ENCODE results near the gene IFTAP. TPM values are rescaled to one million over a fixed set of nuclear protein-coding genes. Genes with fewer than 3 reads are reported as not detected.

Gene IFTAP
- total RNA-seq, 6 experiments from 2014 or later, result 5.2 to 11.4 (median 8.6) TPM

DNA sequence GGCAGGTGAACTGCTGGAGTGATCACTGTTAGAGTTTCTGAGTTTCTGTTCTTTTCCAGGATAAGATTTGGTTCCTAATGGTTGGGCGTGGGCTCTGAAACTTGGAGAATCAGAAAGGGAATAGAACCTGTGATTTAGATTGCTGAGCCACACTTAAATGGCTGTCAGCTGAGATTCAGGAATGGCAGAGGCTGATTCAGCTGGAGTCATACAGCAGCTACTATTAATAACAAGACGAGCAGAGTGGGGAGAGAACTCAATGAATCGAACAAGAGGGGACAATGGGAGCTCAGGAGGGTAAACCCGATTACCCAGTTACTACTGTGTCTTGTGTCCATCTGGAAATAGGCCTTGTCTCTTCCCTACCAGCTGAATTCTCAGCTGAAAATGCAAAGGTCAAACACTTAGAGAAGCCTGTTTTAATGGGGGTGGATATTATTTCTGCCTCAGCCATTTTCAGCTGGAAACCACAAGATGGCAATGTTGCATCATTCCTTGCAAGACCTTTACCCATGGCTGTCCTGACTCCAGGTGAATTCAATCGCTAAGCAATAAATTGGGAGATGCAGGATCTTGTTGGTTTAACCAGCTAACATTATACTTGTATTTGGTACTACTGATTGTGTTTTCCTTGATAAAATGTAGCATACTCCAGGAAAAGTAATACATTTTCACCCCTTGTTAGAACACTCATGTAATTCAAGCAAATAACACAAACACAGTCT, 108.2 kb downstream of the IFTAP start:
- H3K36me3 ChIP-seq, result no peaks in the 10 kb centered on the region
- no peak overlapping the region for H3K4me3 ChIP-seq
- ATAC-seq (peak; percentile 94 to 97 (median 96)), DNase-seq (no peak)
- H3K27me3 ChIP-seq, result no peaks in the 10 kb centered on the region
- TF ChIP-seq, protein P1, sequence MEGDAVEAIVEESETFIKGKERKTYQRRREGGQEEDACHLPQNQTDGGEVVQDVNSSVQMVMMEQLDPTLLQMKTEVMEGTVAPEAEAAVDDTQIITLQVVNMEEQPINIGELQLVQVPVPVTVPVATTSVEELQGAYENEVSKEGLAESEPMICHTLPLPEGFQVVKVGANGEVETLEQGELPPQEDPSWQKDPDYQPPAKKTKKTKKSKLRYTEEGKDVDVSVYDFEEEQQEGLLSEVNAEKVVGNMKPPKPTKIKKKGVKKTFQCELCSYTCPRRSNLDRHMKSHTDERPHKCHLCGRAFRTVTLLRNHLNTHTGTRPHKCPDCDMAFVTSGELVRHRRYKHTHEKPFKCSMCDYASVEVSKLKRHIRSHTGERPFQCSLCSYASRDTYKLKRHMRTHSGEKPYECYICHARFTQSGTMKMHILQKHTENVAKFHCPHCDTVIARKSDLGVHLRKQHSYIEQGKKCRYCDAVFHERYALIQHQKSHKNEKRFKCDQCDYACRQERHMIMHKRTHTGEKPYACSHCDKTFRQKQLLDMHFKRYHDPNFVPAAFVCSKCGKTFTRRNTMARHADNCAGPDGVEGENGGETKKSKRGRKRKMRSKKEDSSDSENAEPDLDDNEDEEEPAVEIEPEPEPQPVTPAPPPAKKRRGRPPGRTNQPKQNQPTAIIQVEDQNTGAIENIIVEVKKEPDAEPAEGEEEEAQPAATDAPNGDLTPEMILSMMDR (IDR thresholded peaks at IDR 0.05), result peak; percentile 74 to 86 (median 83)
- no peak for TF ChIP-seq POLR2A (IDR thresholded peaks at IDR 0.05)
- H3K9me3 ChIP-seq, result no peaks in the 10 kb centered on the region
- intact Hi-C loops (cut with DNase I), result loop anchor here in 1 of 2 donors (5.0 kb wide), 1 partner anchor 45 kb away; no protein-coding TSS in a partner anchor
- no peaks in the 10 kb centered on the region for H3K4me1 ChIP-seq
- 46% methylated on average over 5 of the region's 5 CpGs for WGBS (ENCODE audit: insufficient coverage, low coverage, low lambda C conversion rate, missing lambda C conversion rate)
- H3K27ac ChIP-seq, result no peak overlapping the region

DNA sequence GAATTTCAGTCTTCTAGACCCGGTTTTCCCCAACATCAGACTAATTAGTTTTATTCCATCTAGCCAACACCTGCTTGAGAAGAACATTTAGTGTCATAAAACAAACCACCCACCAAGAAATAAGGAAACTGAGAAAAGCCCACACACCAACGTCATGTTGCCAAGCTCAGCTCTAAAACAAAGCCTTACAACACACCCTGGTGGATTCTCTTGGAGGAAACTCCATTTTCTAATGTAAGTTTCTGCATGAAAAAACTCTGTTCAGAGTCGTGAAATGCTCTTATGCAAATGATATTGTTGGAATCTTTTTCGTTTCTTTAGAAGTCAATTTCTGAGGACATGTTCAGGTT, 108.7 kb downstream of the IFTAP start:
- Histone ChIP-seq H3K36me3 (no peaks in the 10 kb centered on the region), H3K27ac (no peak overlapping the region), H3K27me3 (no peaks in the 10 kb centered on the region), H3K4me1 (no peaks in the 10 kb centered on the region), H3K9me3 (no peaks in the 10 kb centered on the region), H3K4me3 (no peak overlapping the region)
- intact Hi-C loops (cut with DNase I), result loop anchor here in 1 of 2 donors (5.0 kb wide), 1 partner anchor 44 kb away; no protein-coding TSS in a partner anchor
- DNase-seq (no peak), ATAC-seq (no peak)
- WGBS (ENCODE audit: insufficient coverage, low coverage, low lambda C conversion rate, missing lambda C conversion rate), result 36% methylated on average over 4 of the region's 4 CpGs
- TF ChIP-seq, protein P1 (IDR thresholded peaks at IDR 0.05), result no peak
- TF ChIP-seq POLR2A (IDR thresholded peaks at IDR 0.05), result no peak

Other genes with a start within 250 kb of the IFTAP start
- gene TRAF6, start 84.2 kb upstream of the IFTAP start, total RNA-seq, result 1 to 10 TPM; 4.9 to 7.4 (median 6.7) TPM
- gene RAG1, start 26.5 kb upstream of the IFTAP start, total RNA-seq, result 1 to 10 TPM in 2 of 6 experiments, under 1 TPM in 4; 0.40 to 1.2 (median 0.71) TPM
- gene RAG2, start 3.7 kb downstream of the IFTAP start, total RNA-seq, result not detected